GM18508 (cell line): ENCODE data around the gene ZNF804B.

Source experiments
- ATAC-seq: cut with Tn5 transposase; IDR thresholded peaks from one replicate; pipeline ENCODE4 v1.9.1; 2021; ENCODE audit warnings: moderate number of reproducible peaks; ENCODE audit not compliant: insufficient read depth, unreplicated experiment

Gene ZNF804B

GRCh38 chr7:89064831-89065230 is 305.3 kb downstream of the ZNF804B start:
- no peak for ATAC-seq

DNA sequence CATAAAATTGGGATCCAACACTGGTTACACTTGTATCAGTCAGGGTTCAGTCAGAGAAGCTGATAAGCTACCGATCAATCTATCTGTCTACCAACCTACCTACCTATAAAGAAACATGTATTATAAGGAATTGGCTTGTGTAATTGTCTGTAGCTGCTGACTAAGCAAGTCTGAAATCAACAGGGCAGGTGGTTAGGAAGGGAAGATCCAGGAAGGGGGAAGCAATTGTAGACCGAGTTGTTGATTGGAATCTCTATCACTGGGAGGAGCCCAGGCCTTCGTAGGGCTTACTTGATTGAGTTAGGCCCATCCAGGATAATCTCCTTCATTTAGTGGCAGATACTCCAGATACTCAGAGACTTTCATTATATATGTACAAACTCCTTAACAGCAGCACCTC is 307.5 kb downstream of the ZNF804B start:
- ATAC-seq, result no peak

GRCh38 chr7:89072081-89072480 is 312.6 kb downstream of the ZNF804B start:
- no peak for ATAC-seq

- no peak for ATAC-seq
These were observed 314.3 kb downstream of the ZNF804B start for GRCh38 chr7:89073776-89074175.

GRCh38 chr7:89077992-89078391 is 318.5 kb downstream of the ZNF804B start:
- ATAC-seq, result no peak

- no peak for ATAC-seq
These were observed 326.1 kb downstream of the ZNF804B start for GRCh38 chr7:89085580-89085979.

DNA sequence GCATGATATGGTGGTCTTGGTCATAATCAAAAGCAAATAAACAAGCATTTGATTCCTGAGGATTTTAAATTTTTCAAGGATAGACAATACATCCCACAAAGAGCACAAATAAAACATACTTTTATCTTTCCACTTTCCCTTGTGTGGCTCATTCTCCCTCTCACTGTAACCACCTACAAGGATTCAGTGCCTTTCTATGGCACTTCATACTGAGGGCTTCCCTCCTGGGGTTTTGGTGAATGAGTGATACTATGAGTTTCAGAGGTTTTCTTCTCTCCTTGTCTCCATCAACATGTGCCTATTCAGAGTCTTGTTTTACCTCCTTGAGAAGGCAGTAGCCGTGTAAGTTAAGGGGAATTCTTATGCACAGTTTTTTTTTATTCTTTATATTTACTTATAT is 332.1 kb downstream of the ZNF804B start:
- no peak for ATAC-seq

DNA sequence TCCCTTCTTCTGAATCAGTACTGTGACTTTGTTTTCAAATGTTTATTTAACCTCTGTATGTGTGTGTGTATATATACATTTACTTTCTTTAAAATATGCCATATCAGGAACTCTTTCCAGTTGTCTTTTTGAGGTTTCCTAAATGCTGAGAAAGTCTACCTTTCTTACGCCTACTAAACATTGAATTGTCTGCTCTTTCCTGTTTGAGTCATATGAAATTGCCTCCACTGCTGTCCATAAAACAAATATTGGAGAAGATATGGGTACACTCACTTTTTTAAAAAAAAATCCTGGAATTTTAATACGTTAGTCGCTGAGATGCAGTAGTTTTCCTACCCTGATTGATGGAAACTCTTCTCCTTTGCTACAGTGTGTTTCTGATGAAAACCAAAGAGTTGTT is 334.8 kb downstream of the ZNF804B start:
- no peak for ATAC-seq

- no peak for ATAC-seq
These were observed 344.1 kb downstream of the ZNF804B start for GRCh38 chr7:89103564-89103963.

DNA sequence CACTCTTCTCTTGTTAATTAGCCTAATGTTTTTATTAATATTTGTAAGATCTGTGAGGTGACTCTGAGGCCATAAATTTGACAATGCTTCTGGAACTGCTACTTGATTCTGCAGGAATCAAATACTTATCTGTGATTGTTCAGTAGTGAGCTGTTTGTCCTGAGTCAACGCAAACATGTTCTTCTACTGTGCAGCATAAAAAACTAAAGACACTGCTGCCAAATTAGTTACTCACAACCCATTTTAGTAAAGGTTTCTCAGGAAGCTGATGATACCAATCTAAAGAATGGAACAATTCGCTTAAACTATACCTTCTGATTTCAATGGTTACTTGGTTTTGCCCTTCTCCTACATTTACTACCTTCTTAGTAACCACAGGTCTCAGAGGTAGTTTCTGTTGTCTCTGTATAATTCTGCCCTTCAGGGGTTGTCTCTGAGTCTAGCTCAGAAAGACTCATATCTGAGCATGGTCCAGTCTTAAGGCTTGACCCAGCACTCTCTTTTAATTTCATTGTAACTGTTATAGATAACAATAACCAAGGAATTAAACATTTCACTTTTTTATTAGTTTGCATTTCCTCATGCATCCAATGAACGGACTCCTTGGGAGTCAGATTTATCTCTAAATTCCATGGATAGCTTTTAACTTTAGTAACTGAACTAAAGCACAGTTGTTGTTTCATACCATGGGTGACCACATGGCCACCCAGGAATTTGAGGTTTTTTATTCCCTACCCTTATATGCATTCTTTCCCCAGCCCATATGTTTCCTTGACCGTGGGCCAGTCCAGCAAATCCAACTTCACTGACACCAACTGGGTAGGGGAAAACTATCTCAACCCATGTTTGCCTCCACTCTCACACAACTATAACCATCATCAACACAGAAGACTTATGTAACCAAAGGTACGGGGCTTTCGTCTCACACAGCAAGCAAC is 345.5 kb downstream of the ZNF804B start:
- ATAC-seq, result no peak

DNA sequence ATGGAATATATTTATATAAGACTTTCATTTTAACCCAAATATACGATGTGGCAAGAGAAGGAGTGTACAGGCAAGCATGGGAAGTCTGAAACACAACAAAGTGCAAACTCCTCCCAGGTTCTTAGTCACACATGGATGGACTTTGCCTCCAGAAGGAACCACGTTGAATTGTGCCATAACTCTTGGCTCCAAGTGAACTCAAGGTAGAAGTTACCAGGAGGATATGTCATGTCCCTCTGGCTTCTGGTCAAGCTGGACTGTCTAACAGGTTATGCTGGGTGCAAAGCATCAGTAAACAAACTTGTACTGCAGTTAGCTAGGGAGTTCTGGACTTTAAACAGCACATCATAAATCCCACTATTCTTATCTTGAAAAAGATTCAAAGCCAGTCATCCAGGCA is 364.4 kb downstream of the ZNF804B start:
- no peak for ATAC-seq

DNA sequence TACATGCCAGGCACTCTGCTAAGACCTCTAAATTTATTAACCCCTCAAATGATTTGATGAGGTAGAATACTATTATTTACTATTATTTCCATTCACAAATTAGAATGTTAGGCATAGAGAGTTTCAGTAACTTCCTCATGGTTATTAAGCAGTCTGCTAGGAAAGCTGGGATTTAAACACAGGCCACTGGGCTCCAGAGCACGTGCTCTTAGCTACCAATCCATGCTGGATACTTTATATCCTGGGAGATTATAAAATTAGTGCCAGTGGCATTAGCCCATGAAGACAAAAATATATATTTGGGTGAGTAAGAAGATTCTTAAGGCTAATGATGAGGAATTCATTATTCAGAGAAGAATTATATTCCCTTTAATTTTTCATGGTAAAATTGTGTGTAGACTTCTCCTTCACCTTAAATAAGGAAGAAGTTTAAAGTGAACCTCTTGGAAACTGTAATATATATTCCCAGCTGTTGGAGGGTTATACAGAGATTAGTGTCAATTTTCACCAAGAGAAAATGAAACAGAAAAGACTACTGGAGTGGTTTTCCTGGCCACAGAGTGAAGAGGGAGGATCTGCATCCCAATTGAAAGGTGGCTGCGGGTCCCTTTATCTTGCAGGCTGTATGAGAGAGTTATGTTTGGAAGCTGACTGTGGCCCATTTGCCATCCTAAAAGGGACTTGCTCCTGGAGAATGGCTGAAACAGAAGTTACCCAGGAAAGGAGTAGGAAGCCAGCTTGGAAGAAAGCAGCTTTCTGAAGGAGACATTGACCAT is 370.3 kb downstream of the ZNF804B start:
- ATAC-seq, result no peak

- no peak for ATAC-seq
These were observed 373.9 kb downstream of the ZNF804B start for GRCh38 chr7:89133357-89133756.

- ATAC-seq, result no peak
These were observed 374.3 kb downstream of the ZNF804B start for GRCh38 chr7:89133819-89134218.

DNA sequence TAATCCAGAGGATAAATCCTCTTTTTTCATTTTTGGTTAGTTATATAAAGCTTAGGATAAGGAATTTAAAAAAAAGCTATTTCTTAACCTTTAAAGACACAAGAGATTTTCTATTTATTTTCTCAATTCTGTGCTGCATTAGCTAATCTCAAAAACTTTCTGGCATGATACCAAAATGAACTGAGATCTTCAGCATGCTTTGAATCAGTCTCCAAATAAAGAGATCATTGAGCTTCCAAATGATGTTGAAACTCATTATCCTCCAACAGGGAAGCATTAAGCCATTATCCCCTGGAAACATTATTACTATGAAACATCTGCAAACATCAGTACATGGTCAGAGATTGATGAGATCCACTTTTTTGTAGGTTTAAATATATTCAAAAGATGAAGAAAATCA is 386.3 kb downstream of the ZNF804B start:
- no peak for ATAC-seq

- ATAC-seq, result no peak
These were observed 400.6 kb downstream of the ZNF804B start for GRCh38 chr7:89160107-89160506.

DNA sequence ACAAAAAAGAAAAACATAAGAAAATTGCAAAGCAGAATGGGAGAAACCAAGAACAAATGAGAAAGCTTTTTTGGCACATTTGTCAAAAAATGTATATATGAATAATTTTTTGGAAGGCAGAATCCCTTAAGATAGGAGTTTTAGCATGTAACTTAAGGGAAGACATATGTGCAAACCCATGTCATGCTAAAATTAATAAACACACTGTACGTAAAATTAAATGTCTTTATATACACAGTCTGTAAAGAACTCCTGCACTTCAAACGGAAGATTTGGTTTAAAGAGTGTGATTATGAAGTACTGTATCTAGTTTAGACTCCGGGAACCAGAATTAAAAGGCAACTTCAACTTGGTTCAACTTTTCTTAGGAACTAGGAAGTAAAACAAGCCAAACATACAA is 405.9 kb downstream of the ZNF804B start:
- ATAC-seq, result no peak

GRCh38 chr7:89170628-89171027 is 411.1 kb downstream of the ZNF804B start:
- no peak for ATAC-seq

DNA sequence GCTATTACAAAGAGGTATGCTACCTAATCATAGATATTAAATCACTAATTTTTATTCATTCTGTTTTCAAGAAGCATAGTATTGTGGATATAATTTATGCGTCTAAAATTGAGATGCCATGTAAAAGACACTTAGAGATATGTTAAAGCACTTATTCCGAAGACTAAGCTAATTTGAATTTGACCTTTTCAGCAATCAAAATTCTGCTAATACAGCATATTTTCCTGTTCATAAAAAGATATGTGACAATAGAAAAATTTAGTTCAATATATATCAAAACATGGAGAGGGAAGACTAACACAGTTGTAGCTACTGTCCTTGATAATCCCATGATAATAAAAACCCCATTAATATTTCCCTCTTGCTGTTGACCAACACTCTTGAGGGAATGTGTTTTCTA is 422.6 kb downstream of the ZNF804B start:
- no peak for ATAC-seq

GRCh38 chr7:89183712-89184111 is 424.2 kb downstream of the ZNF804B start:
- no peak for ATAC-seq

DNA sequence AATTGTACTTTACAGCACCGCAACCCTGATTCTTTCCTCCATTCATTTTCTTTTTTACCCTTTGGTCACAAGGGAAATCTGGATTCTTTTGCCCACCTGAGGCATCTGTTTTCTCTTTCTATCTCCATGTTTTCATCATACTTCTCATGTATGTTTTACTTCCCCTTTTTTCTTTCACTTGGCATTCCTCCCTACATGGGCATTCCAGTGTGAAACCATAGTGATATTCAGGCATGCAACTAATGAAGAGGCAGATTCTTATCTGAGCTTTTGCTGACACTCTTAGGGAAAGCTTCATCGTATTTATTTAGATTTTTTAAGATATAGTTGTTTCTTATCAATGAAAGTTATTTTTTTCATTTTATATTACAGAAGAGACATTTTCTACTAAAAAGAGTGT is 441.3 kb downstream of the ZNF804B start:
- no peak for ATAC-seq
